Parathyroid adenoma (tissue), 2 donors: ENCODE data around the gene AURKAIP1.

ENCODE experiments used
- H2AFZ ChIP-seq: fragments of 300-600 bp; sonication (generic); one replicate; pipeline ENCODE4 v1.7.0; 2017; ENCODE audit warnings: antibody characterized with exemption, mild to moderate bottlenecking
- H3K27ac ChIP-seq: fragments of 300-600 bp; sonication (generic); one replicate; pipeline ENCODE4 v1.7.0; 2017
- H3K27me3 ChIP-seq: fragments of 300-600 bp; sonication (generic); one replicate; pipeline ENCODE4 v1.7.0; 2017; ENCODE audit warnings: low read length; ENCODE audit not compliant: control insufficient read depth, insufficient read depth
- H3K36me3 ChIP-seq: fragments of 300-600 bp; sonication (generic); one replicate; pipeline ENCODE4 v1.7.0; 2017; ENCODE audit warnings: low read length; ENCODE audit not compliant: control insufficient read depth, insufficient read depth
- H3K4me1 ChIP-seq: fragments of 300-600 bp; sonication (generic); one replicate; pipeline ENCODE4 v1.7.0; 2017; ENCODE audit warnings: control low read depth
- H3K4me2 ChIP-seq: fragments of 300-600 bp; sonication (generic); one replicate; pipeline ENCODE4 v1.7.0; 2017; ENCODE audit warnings: low read length
- H3K4me3 ChIP-seq: fragments of 300-600 bp; sonication (generic); one replicate; pipeline ENCODE4 v1.7.0; 2017; ENCODE audit warnings: low read depth, low read length
- H3K79me2 ChIP-seq: fragments of 300-600 bp; sonication (generic); one replicate; pipeline ENCODE4 v1.7.0; 2017; ENCODE audit warnings: control low read depth
- H3K9ac ChIP-seq: fragments of 300-600 bp; sonication (generic); one replicate; pipeline ENCODE4 v1.7.0; 2017; ENCODE audit warnings: mild to moderate bottlenecking
- H3K9me3 ChIP-seq: fragments of 300-600 bp; sonication (generic); one replicate; pipeline ENCODE4 v1.7.0; 2017; ENCODE audit warnings: low read length; ENCODE audit not compliant: control insufficient read depth
- TF ChIP-seq, protein P1 (sequence below): fragments of 300-600 bp; sonication (generic); IDR thresholded peaks from one replicate; pipeline ENCODE4 v1.7.0; 2017; ENCODE audit warnings: antibody characterized with exemption, mild to moderate bottlenecking
- donor health status: primary hyperparathyroidism.

Gene AURKAIP1

DNA sequence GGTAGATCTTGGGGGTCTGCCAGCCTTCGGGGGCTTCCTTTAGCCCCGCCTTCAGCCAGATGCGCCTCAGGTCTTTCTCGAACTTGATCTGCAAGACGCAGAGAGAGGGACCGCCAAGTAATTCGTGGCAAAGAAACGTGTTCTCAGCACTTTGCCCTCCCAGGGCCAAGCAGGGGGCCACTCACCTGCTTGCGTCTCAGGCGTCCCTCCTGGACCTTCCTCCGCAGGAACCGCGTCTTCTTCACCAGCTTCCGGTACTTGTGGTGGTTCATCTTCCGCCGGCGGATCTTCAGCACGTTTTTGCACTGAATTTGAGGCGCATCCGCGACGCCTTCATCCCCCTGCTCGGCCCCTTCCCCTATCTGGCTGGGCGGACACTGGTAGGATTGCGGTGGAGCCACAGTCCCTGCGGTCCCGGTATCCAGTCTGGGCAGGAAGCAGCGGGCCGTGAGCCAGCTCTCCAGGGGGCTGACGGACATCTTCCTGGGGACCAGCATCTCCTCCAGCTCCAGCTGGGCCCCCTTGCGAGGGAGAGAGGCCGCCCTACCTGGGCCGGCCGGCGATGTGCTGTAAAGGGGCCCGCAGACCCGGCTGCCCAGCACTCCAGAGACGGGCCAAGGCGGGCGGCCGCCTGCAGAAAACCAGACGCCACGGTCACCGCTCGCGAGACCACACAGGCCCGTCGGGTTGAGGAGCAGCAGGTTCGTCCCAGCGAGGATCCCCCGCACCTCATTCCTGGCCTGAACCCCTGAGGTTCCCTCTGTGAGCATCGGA, 1.0 kb downstream of the AURKAIP1 start:
- peak overlapping the region; percentile 57 for H3K9ac ChIP-seq
- no peaks in the 10 kb centered on the region for H3K79me2 ChIP-seq
- no peak overlapping the region for H2AFZ ChIP-seq
- peak overlapping the region; percentile 97 for H3K4me3 ChIP-seq
- no peak overlapping the region for H3K27ac ChIP-seq
- TF ChIP-seq, protein P1, sequence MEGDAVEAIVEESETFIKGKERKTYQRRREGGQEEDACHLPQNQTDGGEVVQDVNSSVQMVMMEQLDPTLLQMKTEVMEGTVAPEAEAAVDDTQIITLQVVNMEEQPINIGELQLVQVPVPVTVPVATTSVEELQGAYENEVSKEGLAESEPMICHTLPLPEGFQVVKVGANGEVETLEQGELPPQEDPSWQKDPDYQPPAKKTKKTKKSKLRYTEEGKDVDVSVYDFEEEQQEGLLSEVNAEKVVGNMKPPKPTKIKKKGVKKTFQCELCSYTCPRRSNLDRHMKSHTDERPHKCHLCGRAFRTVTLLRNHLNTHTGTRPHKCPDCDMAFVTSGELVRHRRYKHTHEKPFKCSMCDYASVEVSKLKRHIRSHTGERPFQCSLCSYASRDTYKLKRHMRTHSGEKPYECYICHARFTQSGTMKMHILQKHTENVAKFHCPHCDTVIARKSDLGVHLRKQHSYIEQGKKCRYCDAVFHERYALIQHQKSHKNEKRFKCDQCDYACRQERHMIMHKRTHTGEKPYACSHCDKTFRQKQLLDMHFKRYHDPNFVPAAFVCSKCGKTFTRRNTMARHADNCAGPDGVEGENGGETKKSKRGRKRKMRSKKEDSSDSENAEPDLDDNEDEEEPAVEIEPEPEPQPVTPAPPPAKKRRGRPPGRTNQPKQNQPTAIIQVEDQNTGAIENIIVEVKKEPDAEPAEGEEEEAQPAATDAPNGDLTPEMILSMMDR: no peak
- no peaks in the 10 kb centered on the region for H3K36me3 ChIP-seq
- no peaks in the 10 kb centered on the region for H3K4me1 ChIP-seq
- H3K9me3 ChIP-seq: no peaks in the 10 kb centered on the region
- peak overlapping the region; percentile 92 for H3K4me2 ChIP-seq
- no peaks in the 10 kb centered on the region for H3K27me3 ChIP-seq

DNA sequence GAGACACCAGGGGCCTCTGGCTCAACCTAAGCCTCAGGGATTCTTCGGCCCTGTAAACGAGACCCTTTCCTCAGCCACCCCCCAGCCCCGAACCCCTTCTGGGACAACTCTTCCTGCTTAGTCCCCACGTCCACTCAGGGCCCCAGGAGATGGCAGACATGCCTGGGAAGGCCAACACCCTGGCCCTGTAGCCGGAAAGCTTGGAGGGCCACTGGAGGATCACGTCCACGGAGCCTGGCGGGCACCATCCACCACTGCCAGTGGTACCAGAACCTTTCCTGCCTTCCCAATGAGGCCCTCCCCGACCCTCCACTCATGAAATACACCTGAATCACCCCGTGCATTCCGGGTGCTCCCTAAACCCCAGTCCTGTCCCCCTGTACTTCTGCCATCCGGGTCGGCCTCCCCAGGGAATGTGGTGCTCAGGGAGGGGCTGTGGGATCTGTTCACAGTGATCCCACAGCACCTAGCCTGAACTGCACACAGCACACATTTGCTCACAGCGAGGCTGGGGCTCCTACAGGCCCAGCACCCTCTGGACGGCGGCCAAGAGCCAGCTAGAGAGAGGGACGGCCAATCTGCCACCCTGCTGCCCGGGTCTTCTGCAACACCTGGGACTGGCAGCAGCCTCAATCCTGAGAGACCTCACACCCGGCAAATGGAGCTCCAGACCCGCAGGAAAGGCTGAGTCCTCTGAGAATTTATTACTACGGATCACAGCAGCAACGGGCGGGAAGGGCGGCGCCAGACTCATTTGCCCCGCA, 1.8 kb downstream of the AURKAIP1 start:
- H3K9me3 ChIP-seq: no peaks in the 10 kb centered on the region
- H3K36me3 ChIP-seq: no peaks in the 10 kb centered on the region
- H3K4me1 ChIP-seq: no peaks in the 10 kb centered on the region
- no peak overlapping the region for H3K4me3 ChIP-seq
- TF ChIP-seq, protein P1: no peak
- H3K27ac ChIP-seq: no peak overlapping the region
- H3K79me2 ChIP-seq: no peaks in the 10 kb centered on the region
- H3K27me3 ChIP-seq: no peaks in the 10 kb centered on the region
- H3K4me2 ChIP-seq: no peak overlapping the region
- H3K9ac ChIP-seq: no peak overlapping the region
- no peak overlapping the region for H2AFZ ChIP-seq

DNA sequence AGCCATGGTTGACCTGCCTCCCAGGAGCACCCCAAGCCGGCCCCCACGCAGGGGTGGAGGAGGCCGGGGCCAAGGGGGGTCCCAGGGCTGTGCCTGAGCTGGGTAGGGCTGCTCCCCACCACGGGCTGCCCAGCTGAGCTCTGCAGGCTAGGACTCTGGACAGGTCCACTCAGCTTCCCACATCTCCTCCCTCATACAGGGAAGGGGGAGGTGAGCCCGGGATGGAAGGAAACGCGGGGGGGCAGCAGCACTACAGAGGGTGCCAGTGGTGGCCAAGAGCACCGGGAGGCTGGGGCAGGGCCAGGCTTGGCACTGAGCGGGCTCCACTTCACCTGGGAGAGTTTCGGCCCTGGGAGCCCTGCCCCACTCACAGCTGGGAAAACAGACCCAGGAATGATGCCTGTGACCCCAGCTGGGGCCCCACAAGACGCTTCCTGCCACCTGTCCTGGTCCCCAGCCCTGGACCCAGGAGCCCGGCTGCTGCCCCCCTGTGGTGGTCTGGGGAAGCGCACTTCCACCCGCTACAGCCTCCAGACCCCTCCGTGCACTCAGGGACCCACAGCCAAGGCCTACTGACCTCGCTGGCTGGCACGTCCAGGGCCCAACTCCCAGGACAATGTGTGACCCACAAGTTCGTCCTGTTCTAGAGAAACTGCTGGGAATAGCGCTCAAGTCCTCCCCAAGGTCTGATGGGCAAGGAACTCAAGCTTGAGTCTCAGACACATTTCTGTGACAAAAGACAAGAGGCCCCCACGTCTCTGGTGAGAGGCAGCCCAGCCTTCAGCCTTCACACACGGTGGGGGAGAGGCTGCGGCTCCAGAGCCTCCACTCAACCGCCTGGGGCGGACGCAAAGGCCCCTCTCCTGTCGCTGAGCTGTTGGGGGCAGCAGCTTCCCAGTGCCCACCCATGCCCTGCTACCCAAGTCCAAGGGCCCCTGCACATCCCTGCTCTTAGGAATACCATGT, 3.0 kb downstream of the AURKAIP1 start:
- H3K79me2 ChIP-seq: no peaks in the 10 kb centered on the region
- no peaks in the 10 kb centered on the region for H3K27me3 ChIP-seq
- TF ChIP-seq, protein P1: peak; percentile 78
- no peaks in the 10 kb centered on the region for H3K4me1 ChIP-seq
- peak overlapping the region; percentile 16 for H3K4me3 ChIP-seq
- H3K27ac ChIP-seq: no peak overlapping the region
- H3K9me3 ChIP-seq: no peaks in the 10 kb centered on the region
- H3K36me3 ChIP-seq: no peaks in the 10 kb centered on the region
- no peak overlapping the region for H3K4me2 ChIP-seq
- no peak overlapping the region for H3K9ac ChIP-seq
- no peak overlapping the region for H2AFZ ChIP-seq

DNA sequence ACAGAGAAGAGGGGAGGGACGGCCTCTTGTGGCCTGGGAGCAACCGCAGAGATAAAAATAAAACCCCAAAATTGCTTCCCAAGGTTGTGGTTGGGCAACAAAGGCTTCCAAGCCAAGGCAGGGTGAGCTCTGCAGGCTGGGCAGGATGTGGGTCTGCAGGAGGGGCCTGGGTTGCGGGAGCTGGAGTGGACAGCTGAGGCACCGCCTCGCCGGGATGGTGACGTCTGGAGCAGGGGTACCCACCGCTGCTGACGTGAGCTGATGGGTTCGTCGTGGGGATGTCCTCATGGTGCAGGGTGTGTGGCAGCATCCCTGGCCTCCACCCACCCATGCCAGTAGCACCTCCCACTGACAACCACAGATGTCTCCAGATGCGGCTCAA, 3.7 kb downstream of the AURKAIP1 start:
- Histone ChIP-seq H3K4me2 (no peak overlapping the region), H2AFZ (no peak overlapping the region), H3K4me1 (no peaks in the 10 kb centered on the region), H3K79me2 (no peaks in the 10 kb centered on the region), H3K9me3 (no peaks in the 10 kb centered on the region), H3K27me3 (no peaks in the 10 kb centered on the region), H3K27ac (no peak overlapping the region), H3K9ac (no peak overlapping the region), H3K36me3 (no peaks in the 10 kb centered on the region), H3K4me3 (no peak overlapping the region)
- TF ChIP-seq, protein P1: no peak
